ENCODE measurements around the gene ARHGDIG. TPM values are rescaled to one million over a fixed set of nuclear protein-coding genes. Genes with fewer than 3 reads are reported as not detected.

The ARHGDIG gene
- total and polyA plus RNA-seq, 2 donors (not counting 3 experiments of a cell fraction or from before 2014, with no cell fraction given) = 0.93 to 2.2 TPM

DNA sequence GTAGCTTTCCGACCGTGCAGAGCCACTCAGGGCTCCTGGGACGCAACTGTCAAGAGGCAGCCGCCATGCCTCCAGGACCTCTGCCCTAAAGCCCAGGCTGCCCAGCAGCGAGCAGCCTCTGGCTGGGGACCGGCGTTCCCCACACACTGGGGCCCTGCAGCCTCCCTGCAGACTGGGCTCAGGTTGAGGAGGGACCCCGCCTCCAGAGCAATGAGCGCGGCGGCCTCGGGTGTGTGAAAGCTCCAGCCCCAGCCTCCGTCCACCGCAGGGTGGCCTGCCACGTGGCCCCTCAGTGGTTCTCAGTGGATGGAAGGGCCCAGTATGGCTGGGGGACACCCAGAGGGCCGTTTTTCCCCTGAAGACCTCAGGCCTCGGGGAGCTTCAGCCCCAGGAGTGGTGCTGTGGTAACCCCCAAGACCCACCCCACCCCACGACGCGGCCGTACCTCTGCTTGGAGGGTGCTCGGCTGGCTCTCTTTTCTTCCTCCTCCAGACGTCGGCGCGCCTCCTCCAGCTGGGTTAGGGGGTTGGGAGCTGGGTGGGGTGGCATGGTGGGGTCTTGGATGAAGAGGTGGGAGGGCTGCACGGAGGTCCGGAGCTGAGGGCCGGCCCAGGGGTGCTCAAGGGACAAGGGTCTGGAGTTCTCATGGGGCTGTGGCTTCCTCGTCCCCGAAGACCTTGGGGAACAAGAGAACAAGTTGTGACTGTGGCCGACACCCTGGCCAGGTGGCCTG, 12.8 kb downstream of the ARHGDIG start:
- Histone ChIP-seq H3K9me3 (replicated peaks; ENCODE audit: control insufficient read depth, insufficient read depth, low read length) (no peaks in the 10 kb centered on the region), H3K4me2 (ENCODE audit: insufficient read depth, low read length) (no peak overlapping the region), H4K20me1 (replicated peaks; ENCODE audit: control insufficient read depth, extremely low read depth, insufficient read depth, low read length) (no peaks in the 10 kb centered on the region), H3K36me3 (ENCODE audit: control insufficient read depth in 2 of 2, extremely low read depth in 1 of 2, insufficient read depth in 2 of 2, low read length in 2 of 2) (peaks cover 0 to 31% of the 10 kb centered on the region in 2 experiments), H3K4me1 (ENCODE audit: control insufficient read depth, extremely low read depth, insufficient read depth, low read length) (no peaks in the 10 kb centered on the region), H3K27me3 (ENCODE audit: control insufficient read depth in 2 of 2, insufficient read depth in 2 of 2, low read length in 2 of 2) (no peaks in the 10 kb centered on the region), H3K79me2 (ENCODE audit: control insufficient read depth, insufficient read depth, low read length) (no peaks in the 10 kb centered on the region), H3K4me3 (replicated peaks in 1 of 3; ENCODE audit: insufficient read depth in 1 of 3, low read depth in 1 of 3, low read length in 3 of 3) (no peak overlapping the region), H3K9me1 (replicated peaks; ENCODE audit: control insufficient read depth, extremely low read depth, insufficient read depth, low read length) (no peaks in the 10 kb centered on the region), H3K9ac (replicated peaks; ENCODE audit: extremely low read depth, insufficient read depth, low read length) (no peak overlapping the region), H3K27ac (ENCODE audit: insufficient read depth, low read depth, low read length) (no peak overlapping the region), H2AFZ (ENCODE audit: low read depth, low read length) (no peak overlapping the region)
- ChIA-PET POLR2A (no interaction called here), CTCF (interaction anchor here (1.2 kb wide), 1 partner anchor 186 kb away, joined by 3 read pairs; no protein-coding TSS in a partner anchor)
- intact Hi-C loops (cut with micrococcal nuclease) (no loop called here), dilution Hi-C loops (cut with MboI; ENCODE audit: extremely low pct_ligation_motif_present, low sequenced_read_pairs) (no loop called here)
- no TSS peak for BruUV-seq (replicated peaks)
- TF ChIP-seq POLR2A (IDR thresholded peaks at IDR 0.05; ENCODE audit: low read depth, low read length) (no peak), POLR2AphosphoS5 (IDR thresholded peaks at IDR 0.05; ENCODE audit: insufficient read depth, low read depth, low read length) (no peak), GATA2 (IDR thresholded peaks at IDR 0.05; ENCODE audit: insufficient read depth, insufficient read length, low read depth, low read length) (no peak), MYC (IDR thresholded peaks at IDR 0.05; ENCODE audit: low read depth, low read length) (no peak), JUN (IDR thresholded peaks at IDR 0.05; ENCODE audit: borderline replicate concordance, insufficient read depth, insufficient read length, low read depth) (no peak), FOS (IDR thresholded peaks at IDR 0.05; ENCODE audit: borderline replicate concordance, insufficient read depth, low read length) (no peak), EZH2 (IDR thresholded peaks at IDR 0.05; ENCODE audit: borderline replicate concordance, low read depth, low read length, severe bottlenecking) (no peak)
- TF ChIP-seq, protein P1, sequence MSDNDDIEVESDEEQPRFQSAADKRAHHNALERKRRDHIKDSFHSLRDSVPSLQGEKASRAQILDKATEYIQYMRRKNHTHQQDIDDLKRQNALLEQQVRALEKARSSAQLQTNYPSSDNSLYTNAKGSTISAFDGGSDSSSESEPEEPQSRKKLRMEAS (IDR thresholded peaks at IDR 0.05; ENCODE audit: insufficient read depth, insufficient read length) = no peak
- TF ChIP-seq, protein P2, sequence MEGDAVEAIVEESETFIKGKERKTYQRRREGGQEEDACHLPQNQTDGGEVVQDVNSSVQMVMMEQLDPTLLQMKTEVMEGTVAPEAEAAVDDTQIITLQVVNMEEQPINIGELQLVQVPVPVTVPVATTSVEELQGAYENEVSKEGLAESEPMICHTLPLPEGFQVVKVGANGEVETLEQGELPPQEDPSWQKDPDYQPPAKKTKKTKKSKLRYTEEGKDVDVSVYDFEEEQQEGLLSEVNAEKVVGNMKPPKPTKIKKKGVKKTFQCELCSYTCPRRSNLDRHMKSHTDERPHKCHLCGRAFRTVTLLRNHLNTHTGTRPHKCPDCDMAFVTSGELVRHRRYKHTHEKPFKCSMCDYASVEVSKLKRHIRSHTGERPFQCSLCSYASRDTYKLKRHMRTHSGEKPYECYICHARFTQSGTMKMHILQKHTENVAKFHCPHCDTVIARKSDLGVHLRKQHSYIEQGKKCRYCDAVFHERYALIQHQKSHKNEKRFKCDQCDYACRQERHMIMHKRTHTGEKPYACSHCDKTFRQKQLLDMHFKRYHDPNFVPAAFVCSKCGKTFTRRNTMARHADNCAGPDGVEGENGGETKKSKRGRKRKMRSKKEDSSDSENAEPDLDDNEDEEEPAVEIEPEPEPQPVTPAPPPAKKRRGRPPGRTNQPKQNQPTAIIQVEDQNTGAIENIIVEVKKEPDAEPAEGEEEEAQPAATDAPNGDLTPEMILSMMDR (IDR thresholded peaks at IDR 0.05; ENCODE audit: extremely low read depth in 1 of 2, insufficient read depth in 1 of 2, low read depth in 1 of 2, low read length in 2 of 2) = no peak
- no peak for FAIRE-seq
- DNase-seq (ENCODE audit: low read depth, low spot score) = no peak

All from endothelial cell of umbilical vein (primary cell).